Jurkat, Clone E6-1 (cell line): ENCODE data around the gene HFM1.

ENCODE experiments used
- DNase-seq: peaks from one replicate; pipeline ENCODE4 v3.0.0-alpha.2; 2011; ENCODE audit warnings: low read depth, low spot score
- H3K4me3 ChIP-seq: 2 replicates; pipeline ENCODE4 v1.5.1; 2011; ENCODE audit warnings: mild to moderate bottlenecking, low read length, control low read depth, moderate library complexity

Gene HFM1

DNA sequence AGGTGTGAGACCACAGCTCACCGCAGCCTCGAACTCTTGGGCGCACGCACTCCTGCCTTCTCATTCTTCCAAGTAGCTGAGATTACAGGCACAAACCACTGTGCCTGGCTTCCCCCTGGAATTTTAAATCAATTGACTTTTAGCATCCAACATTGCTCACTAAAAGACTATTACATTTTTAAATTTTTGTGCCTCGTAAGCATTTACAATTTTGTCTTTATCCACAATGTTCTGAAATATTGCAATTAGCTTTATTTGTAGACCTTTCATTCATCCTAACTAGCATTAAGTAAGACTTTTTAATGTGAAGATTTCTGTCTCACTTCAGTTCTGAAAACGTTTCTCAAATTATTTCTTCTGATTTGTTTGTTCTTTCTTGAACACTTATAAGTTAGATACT is 122.9 kb downstream of the HFM1 start:
- DNase-seq: no peak
- no peak overlapping the region for H3K4me3 ChIP-seq

DNA sequence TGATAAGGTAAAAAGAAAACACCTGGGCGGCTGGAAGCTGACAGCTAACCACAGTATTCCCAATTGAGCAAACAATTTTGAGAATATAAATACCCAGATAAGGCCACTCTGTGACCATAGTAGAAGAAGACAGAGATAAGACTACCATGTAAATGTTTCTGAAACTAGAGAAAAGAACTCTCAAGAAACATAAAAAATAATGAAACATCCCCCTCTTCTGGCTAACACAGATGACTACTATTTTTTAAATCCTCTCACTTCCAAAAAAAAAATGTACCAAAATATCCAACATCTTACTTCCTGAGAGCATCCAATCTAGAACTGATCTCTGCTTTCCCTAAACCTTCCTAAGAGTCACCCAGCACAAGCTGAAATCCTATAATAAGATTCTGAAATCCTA is 125.9 kb downstream of the HFM1 start:
- no peak overlapping the region for H3K4me3 ChIP-seq
- DNase-seq: peak; percentile 9

DNA sequence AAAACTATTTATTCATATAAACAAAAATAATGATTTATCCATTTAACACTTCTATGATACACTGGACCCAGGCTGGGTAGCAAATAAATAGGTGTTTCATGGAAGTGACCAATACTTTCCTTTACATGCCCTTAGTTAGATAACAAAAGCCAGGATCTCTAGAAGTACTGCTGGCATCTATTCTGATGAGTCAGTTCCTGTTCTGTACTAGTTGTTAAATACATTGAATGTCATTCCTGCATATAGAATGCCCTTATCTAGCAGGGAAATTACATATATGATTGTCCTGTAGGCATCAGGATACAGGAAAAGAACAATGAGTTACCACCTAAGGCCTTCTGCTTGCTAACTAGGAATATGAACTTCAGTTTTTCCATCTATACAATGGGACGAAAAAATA is 130.8 kb downstream of the HFM1 start:
- no peak for DNase-seq

DNA sequence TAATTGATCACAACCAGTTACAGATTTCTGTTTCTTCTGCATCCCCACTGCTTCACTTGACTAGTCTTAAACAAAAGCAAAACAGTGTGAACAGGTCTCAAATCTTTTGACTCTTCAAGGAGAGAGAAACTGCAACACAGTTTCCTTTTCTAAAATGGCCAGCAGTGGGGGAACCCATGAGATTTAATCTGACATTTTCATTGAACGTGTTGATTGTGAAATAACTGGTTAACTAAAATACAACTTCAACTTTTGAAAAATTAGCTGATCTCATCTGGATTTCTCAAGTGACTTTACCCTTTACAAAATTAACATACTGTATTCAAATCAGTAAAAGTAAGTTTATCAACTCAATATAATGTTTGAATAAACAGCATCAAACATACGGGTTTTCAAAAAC is 143.0 kb downstream of the HFM1 start:
- no peak for DNase-seq
- H3K4me3 ChIP-seq: no peak overlapping the region

More for the DNA sequence above, 130.8 kb downstream of the HFM1 start:
- H3K4me3 ChIP-seq: no peak overlapping the region

DNA sequence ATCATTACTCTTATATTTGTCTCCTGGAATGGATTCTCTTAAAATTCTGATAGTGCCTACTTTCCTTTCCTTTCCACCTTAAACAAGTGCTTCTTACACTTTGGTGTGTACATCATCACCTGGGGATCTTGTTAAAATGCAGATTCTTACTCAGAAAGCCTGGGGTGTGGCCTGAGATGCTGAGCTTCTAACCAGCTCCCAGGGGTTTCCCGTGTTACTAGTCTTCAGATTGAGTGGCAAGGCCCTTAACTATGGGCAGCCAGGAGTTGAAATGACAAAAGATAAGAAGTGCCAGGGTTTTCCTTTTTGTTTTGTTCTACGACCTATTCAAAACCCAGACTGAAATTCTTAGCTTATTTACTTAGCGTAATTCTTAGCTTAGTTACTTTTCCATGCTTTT is 159.2 kb downstream of the HFM1 start:
- DNase-seq: no peak

DNA sequence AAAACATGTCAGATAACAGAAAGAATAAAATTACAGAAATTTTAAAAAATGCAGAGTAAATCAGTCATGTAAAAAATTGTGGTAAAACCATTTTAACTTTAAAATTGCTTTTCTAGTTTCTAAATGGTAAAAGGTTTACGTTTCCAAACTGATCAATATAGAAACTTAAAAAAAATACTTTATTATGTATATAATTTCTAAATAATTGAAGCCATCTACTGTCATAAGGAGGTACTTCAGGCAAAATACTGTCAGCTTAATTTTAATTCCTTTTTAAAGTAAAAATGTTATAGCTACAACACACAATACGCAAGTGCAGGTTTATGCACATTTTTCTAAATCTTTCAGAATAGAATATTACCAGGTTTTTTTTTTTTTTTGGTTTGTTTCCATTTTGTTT is 159.9 kb downstream of the HFM1 start:
- no peak for DNase-seq
- no peak overlapping the region for H3K4me3 ChIP-seq

More for the DNA sequence above, 159.2 kb downstream of the HFM1 start:
- no peak overlapping the region for H3K4me3 ChIP-seq

DNA sequence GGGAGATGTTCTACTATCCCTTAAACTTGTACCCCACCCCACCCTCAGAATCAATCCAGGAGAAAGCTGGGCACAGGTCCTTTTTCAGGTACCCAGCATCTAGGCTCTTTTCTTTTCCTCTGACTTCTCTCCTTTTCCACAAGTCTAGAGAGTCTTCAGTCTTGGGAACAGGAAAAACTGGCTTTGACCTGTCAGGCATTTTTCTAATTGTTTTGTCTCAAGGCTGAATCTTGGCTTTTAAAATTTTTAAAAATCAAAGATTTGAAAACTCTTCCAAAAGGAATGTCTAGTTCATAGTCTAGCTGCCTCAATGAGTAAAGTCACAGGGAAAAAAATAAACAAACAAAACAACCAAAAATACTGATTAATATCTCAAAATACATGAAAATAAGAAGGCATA is 161.5 kb downstream of the HFM1 start:
- no peak overlapping the region for H3K4me3 ChIP-seq
- DNase-seq: no peak

DNA sequence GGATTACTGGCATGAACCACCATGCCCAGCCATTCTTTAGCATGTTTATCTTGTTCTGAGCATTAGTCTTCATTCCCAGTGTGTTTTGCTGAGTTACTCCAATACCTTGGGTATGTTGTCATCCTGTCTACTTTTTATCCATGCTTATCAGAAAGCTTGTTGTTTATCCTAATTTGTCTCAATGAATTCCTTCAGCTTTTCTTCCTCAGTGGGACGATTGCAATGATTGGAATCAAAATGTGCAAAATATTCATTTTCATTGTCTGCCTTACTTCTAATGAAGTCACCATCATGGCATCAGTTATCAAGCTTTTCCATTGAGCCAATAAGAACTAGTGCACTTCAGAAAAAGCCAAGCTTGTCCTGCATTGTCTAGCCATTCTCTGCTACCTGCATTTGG is 170.5 kb downstream of the HFM1 start:
- no peak for DNase-seq
- H3K4me3 ChIP-seq: no peak overlapping the region

GRCh38 chr1:91226741-91227140 is 177.9 kb downstream of the HFM1 start:
- no peak for DNase-seq

DNA sequence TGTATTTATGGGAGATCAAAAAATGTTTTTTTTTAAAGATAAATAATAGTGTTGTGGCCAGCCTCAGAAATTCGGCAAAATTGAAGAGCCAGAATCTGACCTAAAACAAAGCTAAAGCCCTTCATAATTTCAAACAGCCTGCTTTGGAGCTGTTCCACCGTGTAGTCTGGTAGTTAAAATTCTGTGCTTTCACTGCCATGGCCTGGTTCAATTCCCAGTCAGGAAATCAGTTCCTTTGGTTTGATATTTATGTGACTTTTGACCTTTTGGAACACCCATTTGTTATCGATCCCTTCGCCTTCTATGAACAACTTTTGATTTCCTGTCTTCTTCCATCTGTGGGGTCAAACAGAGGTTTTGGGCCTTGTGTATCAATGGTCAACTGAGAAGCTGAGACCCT is 179.8 kb downstream of the HFM1 start:
- H3K4me3 ChIP-seq: no peak overlapping the region
- no peak for DNase-seq

More at GRCh38 chr1:91226741-91227140, 177.9 kb downstream of the HFM1 start:
- no peak overlapping the region for H3K4me3 ChIP-seq

DNA sequence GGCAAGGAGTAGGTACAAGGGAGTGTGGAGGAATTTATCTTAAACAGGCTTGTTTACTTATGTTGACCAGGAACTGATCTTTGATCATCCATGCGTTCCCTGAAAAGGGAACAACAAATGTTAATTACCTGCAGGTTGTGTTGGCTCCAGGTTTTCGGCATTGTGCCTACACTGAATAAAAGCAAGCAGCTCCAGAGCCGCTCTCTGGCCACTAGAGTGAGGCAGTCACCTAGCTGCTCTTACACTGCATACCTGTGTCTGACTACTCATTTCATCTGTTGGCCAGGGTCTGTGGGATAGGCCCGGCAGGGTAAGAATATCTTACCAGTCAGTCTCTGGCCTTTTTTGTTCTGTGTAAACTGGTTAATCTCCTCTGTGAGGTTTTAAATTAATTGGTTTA is 183.6 kb downstream of the HFM1 start:
- no peak overlapping the region for H3K4me3 ChIP-seq
- no peak for DNase-seq

GRCh38 chr1:91217911-91218310 is 186.7 kb downstream of the HFM1 start:
- H3K4me3 ChIP-seq: no peak overlapping the region
- DNase-seq: no peak
